GM12874 (cell line): ENCODE measurements around the gene ADAM22.
A peak's percentile ranks its signal among the peaks of the same experiment; 100 is the strongest.

Experiments used
- CTCF ChIP-seq: IDR thresholded peaks from 2 replicates; pipeline ENCODE4 v1.5.1; 2011; ENCODE audit warnings: low read depth, mild to moderate bottlenecking, control low read depth, low read length, moderate library complexity; ENCODE audit not compliant: insufficient read depth

ADAM22 gene

GRCh38 chr7:88217675-88218428, 283.8 kb downstream of the ADAM22 start:
- no peak for TF ChIP-seq CTCF

GRCh38 chr7:88218429-88218745, 284.3 kb downstream of the ADAM22 start:
- TF ChIP-seq CTCF, result no peak

GRCh38 chr7:88218836-88219605, 285.0 kb downstream of the ADAM22 start:
- TF ChIP-seq CTCF, result no peak

GRCh38 chr7:88219781-88220747, 286.0 kb downstream of the ADAM22 start, which contains the start of gene SRI:
TSS of gene SRI (minus strand) at chr7:88220038. CDS start at chr7:88220026, 12 bp downstream.
- TF ChIP-seq CTCF, result peak; percentile 77

GRCh38 chr7:88223265-88223664, 289.2 kb downstream of the ADAM22 start:
- no peak for TF ChIP-seq CTCF

GRCh38 chr7:88224601-88225275, 290.7 kb downstream of the ADAM22 start:
- no peak for TF ChIP-seq CTCF

GRCh38 chr7:88226201-88226600, 292.1 kb downstream of the ADAM22 start:
- TF ChIP-seq CTCF, result no peak
